GM10248 (cell line): ENCODE results near the gene ATP10A.

Source experiments
- CTCF ChIA-PET: fragments of 300-600 bp; sonication (Branson Sonifier 250); formaldehyde crosslinking; extraction: SDS; loops from one replicate; lab custom pipeline; 2021; ENCODE audit warnings: antibody characterized with exemption; lab: Yijun Ruan, JAX
- POLR2A ChIA-PET: fragments of 350-650 bp; sonication (Branson Sonifier 250); formaldehyde crosslinking; extraction: SDS; loops from one replicate; lab custom pipeline; 2020; ENCODE audit warnings: antibody characterized with exemption; lab: Yijun Ruan, JAX
- DNase-seq: peaks from one replicate; pipeline ENCODE4 v3.0.0; 2012; ENCODE audit errors: extremely low spot score
- CTCF ChIP-seq: IDR thresholded peaks from 2 replicates; pipeline ENCODE4 v1.5.1; 2012; ENCODE audit warnings: mild to moderate bottlenecking, low read depth; ENCODE audit errors: extremely low read depth, missing control alignments, control extremely low read depth

ATP10A gene

GRCh38 chr15:25897658-25898057, 34.5 kb upstream of the ATP10A start:
- ChIA-PET CTCF (no interaction called here), POLR2A (no interaction called here)
- no peak for TF ChIP-seq CTCF
- DNase-seq = no peak

- ChIA-PET CTCF (no interaction called here), POLR2A (no interaction called here)
- no peak for DNase-seq
- no peak for TF ChIP-seq CTCF
Measured at GRCh38 chr15:25894371-25894902, 31.3 kb upstream of the ATP10A start.

- ChIA-PET POLR2A (no interaction called here), CTCF (interaction anchor here (1.4 kb wide), 1 partner anchor 10 kb away, joined by 4 read pairs; no protein-coding TSS in a partner anchor)
- no peak for TF ChIP-seq CTCF
- DNase-seq = no peak
Measured at GRCh38 chr15:25893596-25893995, 30.5 kb upstream of the ATP10A start.

- TF ChIP-seq CTCF = no peak
- POLR2A ChIA-PET = no interaction called here
- DNase-seq = no peak
- CTCF ChIA-PET = interaction anchor here (1.4 kb wide), 1 partner anchor 14 kb away, joined by 3 read pairs; no protein-coding TSS in a partner anchor
Measured at GRCh38 chr15:25892126-25892525, 29.0 kb upstream of the ATP10A start.

- ChIA-PET CTCF (interaction anchor here (1.4 kb wide), 1 partner anchor 15 kb away, joined by 3 read pairs; no protein-coding TSS in a partner anchor), POLR2A (no interaction called here)
- DNase-seq = no peak
- TF ChIP-seq CTCF = no peak
Measured at GRCh38 chr15:25891081-25891480, 28.0 kb upstream of the ATP10A start.

GRCh38 chr15:25890529-25890928, 27.4 kb upstream of the ATP10A start:
- DNase-seq = no peak
- no peak for TF ChIP-seq CTCF
- ChIA-PET CTCF (no interaction called here), POLR2A (no interaction called here)
